T1000 (cell line): Measurements from ENCODE around the gene GRP.
"Not testable (repeated sequence)": the region's sequence is repeated elsewhere in the genome, so short reads cannot be mapped to it uniquely, and the experiment has no call there.

Source experiments
- DNase-seq: peaks from one replicate; lab custom pipeline; 2025; ENCODE audit warnings: mixed read lengths; lab: John Stamatoyannopoulos, UW

GRP gene

GRCh38 chr18:59229191-59229590 is 9.2 kb downstream of the GRP start:
- no peak for DNase-seq

GRCh38 chr18:59229701-59230443 is 9.9 kb downstream of the GRP start:
- DNase-seq: no peak

GRCh38 chr18:59231114-59231513 is 11.2 kb downstream of the GRP start:
- DNase-seq: no peak

GRCh38 chr18:59231877-59232276 is 11.9 kb downstream of the GRP start:
- no peak for DNase-seq

GRCh38 chr18:59232309-59233016 is 12.5 kb downstream of the GRP start:
- no peak for DNase-seq

- no peak for DNase-seq
These were observed 13.1 kb downstream of the GRP start for GRCh38 chr18:59233017-59233410.

- no peak for DNase-seq
These were observed 18.4 kb downstream of the GRP start for GRCh38 chr18:59238385-59238784.

- DNase-seq: no peak
These were observed 19.7 kb downstream of the GRP start for GRCh38 chr18:59239642-59240041.

GRCh38 chr18:59242906-59243305 is 22.9 kb downstream of the GRP start:
- no peak for DNase-seq

GRCh38 chr18:59246796-59247195 is 26.8 kb downstream of the GRP start:
- DNase-seq: no peak

- no peak for DNase-seq
These were observed 29.3 kb downstream of the GRP start for GRCh38 chr18:59249199-59249774.

GRCh38 chr18:59255491-59255890 is 35.5 kb downstream of the GRP start:
- not testable (repeated sequence) for DNase-seq

GRCh38 chr18:59261842-59262241 is 41.9 kb downstream of the GRP start:
- DNase-seq: not testable (repeated sequence)

- DNase-seq: not testable (repeated sequence)
These were observed 42.3 kb downstream of the GRP start for GRCh38 chr18:59262243-59262642.

GRCh38 chr18:59263661-59264060 is 43.7 kb downstream of the GRP start:
- DNase-seq: no peak

GRCh38 chr18:59264121-59264571 is 44.2 kb downstream of the GRP start:
- no peak for DNase-seq

GRCh38 chr18:59264651-59265245 is 44.8 kb downstream of the GRP start:
- DNase-seq: no peak

- DNase-seq: no peak
These were observed 45.5 kb downstream of the GRP start for GRCh38 chr18:59265246-59265973.

GRCh38 chr18:59265974-59266369 is 46.0 kb downstream of the GRP start:
- DNase-seq: no peak

- DNase-seq: no peak
These were observed 46.5 kb downstream of the GRP start for GRCh38 chr18:59266459-59266858.

GRCh38 chr18:59266886-59267502 is 47.0 kb downstream of the GRP start:
- no peak for DNase-seq
